ENCODE measurements around the gene TRMT61B. TPM values are rescaled to one million over a fixed set of nuclear protein-coding genes. Genes with fewer than 3 reads are reported as not detected.

Gene TRMT61B
- total RNA-seq, 2 donors from 2014 or later: 7.0 to 16.2 TPM

DNA sequence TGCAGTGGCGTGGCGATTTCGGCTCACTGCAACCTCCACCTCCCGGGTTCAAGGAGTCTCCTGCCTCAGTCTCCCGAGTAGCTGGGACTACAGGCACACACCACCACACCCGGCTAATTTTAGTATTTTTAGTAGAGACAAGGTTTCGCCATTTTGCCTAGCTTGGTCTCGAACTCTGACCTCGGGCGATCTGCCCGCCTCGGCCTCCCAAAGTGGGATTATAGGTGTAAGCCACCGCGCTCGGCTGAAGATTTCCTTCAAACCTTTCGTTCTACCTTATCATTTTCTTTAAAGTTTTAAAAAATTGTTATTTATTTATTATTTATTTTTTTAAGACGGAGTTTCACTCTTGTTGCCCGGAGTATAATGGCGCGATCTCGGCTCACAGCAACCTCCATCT lies 23.4 kb upstream of the TRMT61B start:
- DNase-seq (ENCODE audit: low spot score): no peak
- H3K4me3 ChIP-seq: no peak overlapping the region
- H3K4me1 ChIP-seq: peaks cover 0 to 28% of the 10 kb centered on the region in 2 donors
- TF ChIP-seq, protein P1, sequence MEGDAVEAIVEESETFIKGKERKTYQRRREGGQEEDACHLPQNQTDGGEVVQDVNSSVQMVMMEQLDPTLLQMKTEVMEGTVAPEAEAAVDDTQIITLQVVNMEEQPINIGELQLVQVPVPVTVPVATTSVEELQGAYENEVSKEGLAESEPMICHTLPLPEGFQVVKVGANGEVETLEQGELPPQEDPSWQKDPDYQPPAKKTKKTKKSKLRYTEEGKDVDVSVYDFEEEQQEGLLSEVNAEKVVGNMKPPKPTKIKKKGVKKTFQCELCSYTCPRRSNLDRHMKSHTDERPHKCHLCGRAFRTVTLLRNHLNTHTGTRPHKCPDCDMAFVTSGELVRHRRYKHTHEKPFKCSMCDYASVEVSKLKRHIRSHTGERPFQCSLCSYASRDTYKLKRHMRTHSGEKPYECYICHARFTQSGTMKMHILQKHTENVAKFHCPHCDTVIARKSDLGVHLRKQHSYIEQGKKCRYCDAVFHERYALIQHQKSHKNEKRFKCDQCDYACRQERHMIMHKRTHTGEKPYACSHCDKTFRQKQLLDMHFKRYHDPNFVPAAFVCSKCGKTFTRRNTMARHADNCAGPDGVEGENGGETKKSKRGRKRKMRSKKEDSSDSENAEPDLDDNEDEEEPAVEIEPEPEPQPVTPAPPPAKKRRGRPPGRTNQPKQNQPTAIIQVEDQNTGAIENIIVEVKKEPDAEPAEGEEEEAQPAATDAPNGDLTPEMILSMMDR (IDR thresholded peaks at IDR 0.05): no peak
- no peak overlapping the region for H3K27ac ChIP-seq
- no peaks in the 10 kb centered on the region for H3K27me3 ChIP-seq
- H3K36me3 ChIP-seq: no peaks in the 10 kb centered on the region
- H3K9me3 ChIP-seq: no peaks in the 10 kb centered on the region

DNA sequence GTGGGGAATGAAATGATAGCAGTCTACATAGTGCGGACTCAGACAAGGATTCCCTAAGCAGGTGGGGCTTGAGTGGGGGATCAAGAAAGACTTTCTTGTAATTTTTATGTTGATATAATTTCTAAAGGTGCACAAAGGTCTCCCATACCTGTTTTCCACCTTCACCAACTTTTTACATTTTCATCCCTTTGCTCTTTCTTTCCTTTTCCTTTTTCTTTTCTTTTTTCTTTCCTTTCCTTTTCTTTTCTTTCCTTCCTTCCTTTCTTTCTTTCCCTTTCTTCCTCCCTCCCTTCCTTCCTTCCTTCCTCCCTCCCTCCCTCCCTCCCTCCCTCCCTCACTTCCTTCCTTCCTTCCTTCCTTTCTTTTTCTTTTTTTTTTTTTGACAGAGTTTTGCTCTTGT lies 10.1 kb upstream of the TRMT61B start:
- H3K27ac ChIP-seq: no peak overlapping the region
- H3K4me3 ChIP-seq: no peak overlapping the region

DNA sequence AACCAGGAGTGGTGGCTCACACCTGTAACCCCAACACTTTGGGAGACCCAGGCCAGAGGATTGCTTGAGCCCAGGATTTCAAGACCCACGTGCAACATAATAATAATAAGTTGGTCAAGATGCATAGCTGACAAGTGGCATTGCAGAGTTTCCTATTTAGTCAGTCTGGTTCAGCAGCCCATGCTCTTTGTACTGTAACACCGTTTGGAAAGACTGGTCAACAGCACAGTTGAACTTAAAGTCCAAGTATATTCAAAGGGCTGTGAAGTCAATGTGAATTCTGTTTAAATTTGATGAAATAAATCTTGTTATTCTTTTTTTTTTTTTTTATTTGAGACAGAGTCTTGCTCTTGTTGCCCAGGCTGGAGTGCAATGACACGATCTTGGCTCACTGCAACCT lies 1.5 kb upstream of the TRMT61B start:
- Histone ChIP-seq H3K9me3 (no peaks in the 10 kb centered on the region), H3K36me3 (no peaks in the 10 kb centered on the region), H3K4me3 (no peak overlapping the region), H3K4me1 (peaks cover 0 to 28% of the 10 kb centered on the region in 2 donors), H3K27me3 (no peaks in the 10 kb centered on the region), H3K27ac (no peak overlapping the region)
- no peak for DNase-seq (ENCODE audit: low spot score)
- TF ChIP-seq, protein P1 (IDR thresholded peaks at IDR 0.05): no peak

More for the DNA sequence above, 10.1 kb upstream of the TRMT61B start:
- H3K27me3 ChIP-seq: no peaks in the 10 kb centered on the region
- no peak for DNase-seq (ENCODE audit: low spot score)
- TF ChIP-seq, protein P1 (IDR thresholded peaks at IDR 0.05): no peak
- H3K9me3 ChIP-seq: no peaks in the 10 kb centered on the region
- H3K4me1 ChIP-seq: no peaks in the 10 kb centered on the region
- H3K36me3 ChIP-seq: no peaks in the 10 kb centered on the region

DNA sequence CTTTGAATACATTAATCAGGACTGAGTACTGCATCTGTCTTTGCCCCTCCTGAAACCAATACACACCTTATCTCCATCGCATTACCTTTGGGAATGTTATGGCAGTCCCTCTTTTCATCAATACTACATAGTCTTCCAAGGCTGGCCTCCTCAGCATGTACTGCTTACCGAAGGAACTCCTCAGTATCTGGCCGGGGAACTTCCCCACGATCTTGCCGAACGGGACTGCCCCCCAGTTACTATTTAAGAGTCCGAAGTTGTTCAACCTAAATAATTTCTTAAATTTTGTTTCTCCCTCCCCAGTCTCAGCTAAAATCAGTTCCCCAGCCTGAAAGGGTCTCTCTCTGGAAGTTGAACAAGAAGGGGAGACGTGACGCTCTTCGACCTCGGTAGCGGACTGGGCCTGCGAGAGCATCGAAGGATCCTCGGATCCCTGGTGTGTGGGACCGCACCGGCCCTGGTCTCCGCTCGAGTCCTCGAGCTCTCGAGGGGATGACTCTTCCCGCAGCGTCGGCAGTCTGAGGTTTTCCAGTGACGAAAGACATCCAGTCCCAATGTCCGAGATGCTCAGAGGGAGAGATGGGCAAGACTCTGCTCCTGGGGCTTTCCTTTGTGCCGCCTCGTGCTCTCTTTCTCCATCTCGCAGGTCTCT lies 489 bp downstream of the TRMT61B start:
- Histone ChIP-seq H3K4me3 (peak overlapping the region; percentile 71 to 85), H3K27me3 (no peaks in the 10 kb centered on the region), H3K36me3 (peaks cover under 1% of the 10 kb centered on the region), H3K27ac (peak overlapping the region; percentile 79 to 81), H3K9me3 (no peaks in the 10 kb centered on the region), H3K4me1 (peaks cover 0 to 28% of the 10 kb centered on the region in 2 donors)
- no peak for DNase-seq (ENCODE audit: low spot score)
- TF ChIP-seq, protein P1 (IDR thresholded peaks at IDR 0.05): no peak

DNA sequence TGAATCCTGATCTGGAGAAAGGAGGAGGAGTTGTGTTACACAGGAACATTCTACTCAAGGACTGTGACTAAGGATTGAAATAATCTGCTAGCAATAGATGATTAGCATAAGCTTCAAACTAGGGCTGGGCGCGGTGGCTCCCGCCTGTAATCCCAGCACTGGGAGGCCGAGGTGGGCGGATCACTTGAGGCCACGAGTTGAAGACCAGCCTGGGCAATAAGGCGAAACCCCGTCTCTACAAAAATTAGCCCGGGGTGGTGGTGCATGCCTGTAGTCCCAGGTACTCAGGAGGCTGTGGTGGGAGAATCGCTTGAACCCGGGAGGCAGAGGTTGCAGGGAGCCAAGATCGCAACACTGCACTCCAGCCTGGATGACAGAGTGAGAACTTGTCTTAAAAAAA lies 1.5 kb downstream of the TRMT61B start:
- no peak for DNase-seq (ENCODE audit: low spot score)
- TF ChIP-seq, protein P1 (IDR thresholded peaks at IDR 0.05): no peak
- Histone ChIP-seq H3K4me3 (peak overlapping the region; percentile 3 to 4), H3K27ac (no peak overlapping the region), H3K27me3 (no peaks in the 10 kb centered on the region), H3K9me3 (no peaks in the 10 kb centered on the region), H3K4me1 (peaks cover 0 to 28% of the 10 kb centered on the region in 2 donors), H3K36me3 (peaks cover 6% of the 10 kb centered on the region)

DNA sequence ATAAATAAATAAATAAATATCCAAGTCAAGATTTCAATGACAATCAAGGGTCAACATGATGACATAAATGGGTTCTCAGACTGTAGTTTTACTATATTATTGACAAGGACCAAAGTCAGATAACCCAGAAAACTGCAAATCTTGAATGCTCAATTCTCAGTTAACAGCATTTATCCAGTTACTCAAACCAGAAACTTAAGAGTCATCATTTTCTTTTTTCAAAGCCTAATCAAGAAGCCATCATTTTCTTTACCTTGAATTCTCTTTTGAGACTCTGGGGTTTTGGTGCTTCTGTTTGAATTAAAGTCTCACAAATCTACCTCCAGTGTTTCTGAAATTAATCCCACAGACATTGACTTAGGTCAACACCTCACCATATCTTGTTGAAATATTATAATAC lies 14.1 kb downstream of the TRMT61B start:
- no peaks in the 10 kb centered on the region for H3K27me3 ChIP-seq
- DNase-seq (ENCODE audit: low spot score): no peak

More for the DNA sequence above, 14.1 kb downstream of the TRMT61B start:
- H3K4me3 ChIP-seq: no peak overlapping the region
- TF ChIP-seq, protein P1 (IDR thresholded peaks at IDR 0.05): no peak
- no peaks in the 10 kb centered on the region for H3K4me1 ChIP-seq
- H3K36me3 ChIP-seq: peaks cover 13% of the 10 kb centered on the region
- no peak overlapping the region for H3K27ac ChIP-seq
- no peaks in the 10 kb centered on the region for H3K9me3 ChIP-seq

All from right atrium auricular region (tissue), 2 donors.